ENCODE data around the gene RBM38.

Gene RBM38

GRCh38 chr20:57435498-57436222 lies 44.5 kb downstream of the RBM38 start (continued):
- TF ChIP-seq PRDM2 (tag by site-specific recombination; IDR thresholded peaks at IDR 0.05; ENCODE audit: borderline replicate concordance), result no peak
- TF ChIP-seq ZNF394 (tag by site-specific recombination; IDR thresholded peaks at IDR 0.05; ENCODE audit: borderline replicate concordance), result no peak; the same call in 1 of the 2 replicates
- no peak for TF ChIP-seq ZNF837 (tag by site-specific recombination; IDR thresholded peaks at IDR 0.05)
- TF ChIP-seq TCF7L2 (IDR thresholded peaks at IDR 0.05; ENCODE audit: borderline replicate concordance, low read depth, low read length), result no peak
- TF ChIP-seq ZNF324 (tag by site-specific recombination; IDR thresholded peaks at IDR 0.05), result no peak
- no peak for TF ChIP-seq ZNF221 (tag by site-specific recombination; IDR thresholded peaks at IDR 0.05; ENCODE audit: borderline replicate concordance)
- TF ChIP-seq KLF10 (tag by site-specific recombination; IDR thresholded peaks at IDR 0.05), result no peak
- TF ChIP-seq EGR2 (tag by site-specific recombination; IDR thresholded peaks at IDR 0.05; ENCODE audit: low read depth), result peak; percentile 50; the same call in 1 of the 2 replicates
- TF ChIP-seq OSR2 (tag by site-specific recombination; IDR thresholded peaks at IDR 0.05), result peak; percentile 81
- TF ChIP-seq ZNF704 (tag by site-specific recombination; IDR thresholded peaks at IDR 0.05), result no peak
- no peak for TF ChIP-seq ZNF280C (tag by site-specific recombination; IDR thresholded peaks at IDR 0.05)
- peak; percentile 39; the same call in 1 of the 2 replicates for TF ChIP-seq ZNF335 (tag by site-specific recombination; conservative IDR thresholded peaks at IDR 0.05)
- no peak for TF ChIP-seq AEBP2 (tag by site-specific recombination; IDR thresholded peaks at IDR 0.05; ENCODE audit: borderline replicate concordance)
- TF ChIP-seq ZIC2 (tag by site-specific recombination; IDR thresholded peaks at IDR 0.05), result peak; percentile 67
- TF ChIP-seq, protein P1, sequence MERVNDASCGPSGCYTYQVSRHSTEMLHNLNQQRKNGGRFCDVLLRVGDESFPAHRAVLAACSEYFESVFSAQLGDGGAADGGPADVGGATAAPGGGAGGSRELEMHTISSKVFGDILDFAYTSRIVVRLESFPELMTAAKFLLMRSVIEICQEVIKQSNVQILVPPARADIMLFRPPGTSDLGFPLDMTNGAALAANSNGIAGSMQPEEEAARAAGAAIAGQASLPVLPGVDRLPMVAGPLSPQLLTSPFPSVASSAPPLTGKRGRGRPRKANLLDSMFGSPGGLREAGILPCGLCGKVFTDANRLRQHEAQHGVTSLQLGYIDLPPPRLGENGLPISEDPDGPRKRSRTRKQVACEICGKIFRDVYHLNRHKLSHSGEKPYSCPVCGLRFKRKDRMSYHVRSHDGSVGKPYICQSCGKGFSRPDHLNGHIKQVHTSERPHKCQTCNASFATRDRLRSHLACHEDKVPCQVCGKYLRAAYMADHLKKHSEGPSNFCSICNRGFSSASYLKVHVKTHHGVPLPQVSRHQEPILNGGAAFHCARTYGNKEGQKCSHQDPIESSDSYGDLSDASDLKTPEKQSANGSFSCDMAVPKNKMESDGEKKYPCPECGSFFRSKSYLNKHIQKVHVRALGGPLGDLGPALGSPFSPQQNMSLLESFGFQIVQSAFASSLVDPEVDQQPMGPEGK (tag by site-specific recombination; IDR thresholded peaks at IDR 0.05), result peak; percentile 62
- no peak for TF ChIP-seq SP2 (tag by site-specific recombination; IDR thresholded peaks at IDR 0.05)
- TF ChIP-seq ZNF626 (tag by site-specific recombination; IDR thresholded peaks at IDR 0.05), result no peak
- peak; percentile 86 for TF ChIP-seq MZF1 (tag by site-specific recombination; IDR thresholded peaks at IDR 0.05; ENCODE audit: borderline replicate concordance)
- no peak for TF ChIP-seq ZNF175 (tag by site-specific recombination; IDR thresholded peaks at IDR 0.05)
- no peak for TF ChIP-seq ZNF558 (tag by site-specific recombination; IDR thresholded peaks at IDR 0.05)
- TF ChIP-seq ZNF274 (IDR thresholded peaks at IDR 0.05; ENCODE audit: low read length), result no peak
- no peak for TF ChIP-seq ZNF274 (tag by site-specific recombination; IDR thresholded peaks at IDR 0.05; ENCODE audit: borderline replicate concordance)
- peak; percentile 48; the same call in 1 of the 2 replicates for TF ChIP-seq CTCF (tag by site-specific recombination; IDR thresholded peaks at IDR 0.05)
- TF ChIP-seq ZNF510 (tag by site-specific recombination; IDR thresholded peaks at IDR 0.05; ENCODE audit: insufficient replicate concordance), result no peak
- no peak for TF ChIP-seq PRDM1 (tag by site-specific recombination; IDR thresholded peaks at IDR 0.05)
